Liver (tissue), 3 donors: ENCODE results near the gene DIP2C.

Experiments
- FOXA1 ChIP-seq: IDR thresholded peaks from 2 replicates; pipeline ENCODE4 v1.6.1; 2016; ENCODE audit warnings: antibody characterized with exemption
- GABPA ChIP-seq, 2 donors: IDR thresholded peaks in 1 of 2; conservative IDR thresholded peaks in 1 of 2; 2 replicates each; pipeline ENCODE4 v1.6.1; 2016; ENCODE audit warnings: antibody characterized with exemption in 2 of 2, mild to moderate bottlenecking in 1 of 2, moderate library complexity in 1 of 2
- JUND ChIP-seq, 2 donors: IDR thresholded peaks; 2 replicates each; pipeline ENCODE4 v1.6.1; 2016; ENCODE audit warnings: antibody characterized with exemption in 2 of 2
- RAD21 ChIP-seq, 2 donors: IDR thresholded peaks; 2 replicates each; pipeline ENCODE4 v1.6.1; 2016; ENCODE audit warnings: antibody characterized with exemption in 2 of 2, mild to moderate bottlenecking in 2 of 2
- RXRA ChIP-seq, 2 donors: IDR thresholded peaks; 2 replicates each; pipeline ENCODE4 v1.6.1; 2017 to 2018; ENCODE audit warnings: antibody characterized with exemption in 2 of 2, mild to moderate bottlenecking in 1 of 2
- SP1 ChIP-seq: IDR thresholded peaks from 2 replicates; pipeline ENCODE4 v1.6.1; 2018; ENCODE audit warnings: antibody characterized with exemption, mild to moderate bottlenecking
- TAF1 ChIP-seq: conservative IDR thresholded peaks from 2 replicates; pipeline ENCODE4 v1.6.1; 2016; ENCODE audit warnings: antibody characterized with exemption, mild to moderate bottlenecking
- TF ChIP-seq, protein P1 (sequence below): IDR thresholded peaks from 2 replicates; pipeline ENCODE4 v1.6.1; 2016; ENCODE audit warnings: antibody characterized with exemption
- TF ChIP-seq, protein P2 (sequence below): fragments of 150-350 bp; IDR thresholded peaks from 2 replicates; pipeline ENCODE4 v1.5.1; 2017; ENCODE audit warnings: improper control_type of control experiment, low read depth, low read length; ENCODE audit not compliant: missing input control
- TF ChIP-seq, protein P3 (sequence below): IDR thresholded peaks from 2 replicates; pipeline ENCODE4 v1.6.1; 2016; ENCODE audit warnings: antibody characterized with exemption, mild to moderate bottlenecking
- donor health status: healthy.
- donor health status: healthy.

DNA sequence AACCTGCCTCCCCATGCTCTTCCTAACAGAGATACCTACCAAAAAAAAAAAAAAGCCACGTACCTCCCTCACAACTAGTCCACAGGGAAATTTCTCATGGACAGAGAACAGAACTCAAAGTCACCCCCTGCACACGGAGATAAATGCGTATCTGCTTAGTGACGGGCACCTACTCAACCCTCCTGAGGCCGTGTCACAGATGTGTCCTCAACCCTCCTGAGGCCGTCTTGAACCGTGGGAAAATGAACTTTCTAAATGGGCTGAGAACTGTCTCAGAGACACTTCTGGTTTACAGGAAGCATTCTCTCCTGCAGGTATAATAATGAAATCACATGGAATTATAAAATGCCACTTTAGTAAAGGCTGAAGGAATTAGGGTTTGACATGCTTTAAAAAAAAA lies 155.9 kb downstream of the DIP2C start:
- TF ChIP-seq, protein P1, sequence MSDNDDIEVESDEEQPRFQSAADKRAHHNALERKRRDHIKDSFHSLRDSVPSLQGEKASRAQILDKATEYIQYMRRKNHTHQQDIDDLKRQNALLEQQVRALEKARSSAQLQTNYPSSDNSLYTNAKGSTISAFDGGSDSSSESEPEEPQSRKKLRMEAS: no peak
- TF ChIP-seq SP1: no peak
- TF ChIP-seq, protein P2, sequence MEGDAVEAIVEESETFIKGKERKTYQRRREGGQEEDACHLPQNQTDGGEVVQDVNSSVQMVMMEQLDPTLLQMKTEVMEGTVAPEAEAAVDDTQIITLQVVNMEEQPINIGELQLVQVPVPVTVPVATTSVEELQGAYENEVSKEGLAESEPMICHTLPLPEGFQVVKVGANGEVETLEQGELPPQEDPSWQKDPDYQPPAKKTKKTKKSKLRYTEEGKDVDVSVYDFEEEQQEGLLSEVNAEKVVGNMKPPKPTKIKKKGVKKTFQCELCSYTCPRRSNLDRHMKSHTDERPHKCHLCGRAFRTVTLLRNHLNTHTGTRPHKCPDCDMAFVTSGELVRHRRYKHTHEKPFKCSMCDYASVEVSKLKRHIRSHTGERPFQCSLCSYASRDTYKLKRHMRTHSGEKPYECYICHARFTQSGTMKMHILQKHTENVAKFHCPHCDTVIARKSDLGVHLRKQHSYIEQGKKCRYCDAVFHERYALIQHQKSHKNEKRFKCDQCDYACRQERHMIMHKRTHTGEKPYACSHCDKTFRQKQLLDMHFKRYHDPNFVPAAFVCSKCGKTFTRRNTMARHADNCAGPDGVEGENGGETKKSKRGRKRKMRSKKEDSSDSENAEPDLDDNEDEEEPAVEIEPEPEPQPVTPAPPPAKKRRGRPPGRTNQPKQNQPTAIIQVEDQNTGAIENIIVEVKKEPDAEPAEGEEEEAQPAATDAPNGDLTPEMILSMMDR: no peak
- TF ChIP-seq GABPA (IDR thresholded peaks at IDR 0.05 in 1 of 2, conservative IDR thresholded peaks at IDR 0.05 in 1 of 2): no peak
- TF ChIP-seq RAD21 (IDR thresholded peaks at IDR 0.05): no peak
- no peak for TF ChIP-seq FOXA1
- no peak for TF ChIP-seq JUND (IDR thresholded peaks at IDR 0.05)
- TF ChIP-seq, protein P3, sequence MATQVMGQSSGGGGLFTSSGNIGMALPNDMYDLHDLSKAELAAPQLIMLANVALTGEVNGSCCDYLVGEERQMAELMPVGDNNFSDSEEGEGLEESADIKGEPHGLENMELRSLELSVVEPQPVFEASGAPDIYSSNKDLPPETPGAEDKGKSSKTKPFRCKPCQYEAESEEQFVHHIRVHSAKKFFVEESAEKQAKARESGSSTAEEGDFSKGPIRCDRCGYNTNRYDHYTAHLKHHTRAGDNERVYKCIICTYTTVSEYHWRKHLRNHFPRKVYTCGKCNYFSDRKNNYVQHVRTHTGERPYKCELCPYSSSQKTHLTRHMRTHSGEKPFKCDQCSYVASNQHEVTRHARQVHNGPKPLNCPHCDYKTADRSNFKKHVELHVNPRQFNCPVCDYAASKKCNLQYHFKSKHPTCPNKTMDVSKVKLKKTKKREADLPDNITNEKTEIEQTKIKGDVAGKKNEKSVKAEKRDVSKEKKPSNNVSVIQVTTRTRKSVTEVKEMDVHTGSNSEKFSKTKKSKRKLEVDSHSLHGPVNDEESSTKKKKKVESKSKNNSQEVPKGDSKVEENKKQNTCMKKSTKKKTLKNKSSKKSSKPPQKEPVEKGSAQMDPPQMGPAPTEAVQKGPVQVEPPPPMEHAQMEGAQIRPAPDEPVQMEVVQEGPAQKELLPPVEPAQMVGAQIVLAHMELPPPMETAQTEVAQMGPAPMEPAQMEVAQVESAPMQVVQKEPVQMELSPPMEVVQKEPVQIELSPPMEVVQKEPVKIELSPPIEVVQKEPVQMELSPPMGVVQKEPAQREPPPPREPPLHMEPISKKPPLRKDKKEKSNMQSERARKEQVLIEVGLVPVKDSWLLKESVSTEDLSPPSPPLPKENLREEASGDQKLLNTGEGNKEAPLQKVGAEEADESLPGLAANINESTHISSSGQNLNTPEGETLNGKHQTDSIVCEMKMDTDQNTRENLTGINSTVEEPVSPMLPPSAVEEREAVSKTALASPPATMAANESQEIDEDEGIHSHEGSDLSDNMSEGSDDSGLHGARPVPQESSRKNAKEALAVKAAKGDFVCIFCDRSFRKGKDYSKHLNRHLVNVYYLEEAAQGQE: no peak
- TF ChIP-seq TAF1: no peak
- TF ChIP-seq RXRA (IDR thresholded peaks at IDR 0.05): no peak
